Endothelial cell (in vitro differentiated cells): ENCODE measurements around the gene FMO1. TPM values are rescaled to one million over a fixed set of nuclear protein-coding genes. Genes with fewer than 3 reads are reported as not detected.
"Not testable (repeated sequence)": the region's sequence is repeated elsewhere in the genome, so short reads cannot be mapped to it uniquely, and the experiment has no call there.

Experiments used
- DNase-seq: peaks from one replicate; pipeline ENCODE4 v3.0.0; 2021; ENCODE audit warnings: low spot score
- H3K27ac Mint-ChIP-seq: one replicate; pipeline ENCODE4 v1.8.0; 2021; ENCODE audit warnings: mixed read lengths, inconsistent platforms; ENCODE audit not compliant: unreplicated experiment
- H3K27me3 Mint-ChIP-seq: one replicate; pipeline ENCODE4 v1.8.0; 2021; ENCODE audit warnings: mild to moderate bottlenecking, moderate library complexity, mixed read lengths, inconsistent platforms; ENCODE audit not compliant: unreplicated experiment
- H3K36me3 Mint-ChIP-seq: one replicate; pipeline ENCODE4 v1.8.0; 2021; ENCODE audit warnings: mild to moderate bottlenecking, low read depth, mixed read lengths, inconsistent platforms; ENCODE audit not compliant: unreplicated experiment
- H3K4me1 Mint-ChIP-seq: one replicate; pipeline ENCODE4 v1.8.0; 2021; ENCODE audit warnings: mild to moderate bottlenecking, mixed read lengths, inconsistent platforms; ENCODE audit not compliant: unreplicated experiment
- H3K4me3 Mint-ChIP-seq: one replicate; pipeline ENCODE4 v1.8.0; 2021; ENCODE audit warnings: mild to moderate bottlenecking, mixed read lengths, inconsistent platforms; ENCODE audit not compliant: unreplicated experiment
- H3K9me3 Mint-ChIP-seq: one replicate; pipeline ENCODE4 v1.8.0; 2021; ENCODE audit warnings: mixed read lengths, inconsistent platforms; ENCODE audit not compliant: unreplicated experiment
- CTCF ChIP-seq: fragments of 200-600 bp; sonication (generic); IDR thresholded peaks from one replicate; pipeline ENCODE4 v1.5.0; 2021; ENCODE audit warnings: antibody characterized with exemption; ENCODE audit not compliant: unreplicated experiment
- total RNA-seq: library from RNA; stranded (reverse); fragmentation: NEBNext Ultra II Directional; extraction: Animal tissue kit (Norgen Biotek cat#: 25700); gene quantifications from one replicate; pipeline ENCODE4 v1.2.1, GENCODE V29; 2021; ENCODE audit not compliant: unreplicated experiment

Gene FMO1
- total RNA-seq, 1 donor from 2014 or later, result not detected

- H3K36me3 Mint-ChIP-seq, result no peaks in the 10 kb centered on the region
- H3K4me1 Mint-ChIP-seq, result no peaks in the 10 kb centered on the region
- H3K27ac Mint-ChIP-seq, result no peak overlapping the region
- TF ChIP-seq CTCF, result no peak
- no peaks in the 10 kb centered on the region for H3K27me3 Mint-ChIP-seq
- no peaks in the 10 kb centered on the region for H3K9me3 Mint-ChIP-seq
- H3K4me3 Mint-ChIP-seq, result no peak overlapping the region
- no peak for DNase-seq
These were observed 37.9 kb downstream of the FMO1 start for GRCh38 chr1:171286032-171286705.

GRCh38 chr1:171290621-171291020 is 42.3 kb downstream of the FMO1 start:
- no peak overlapping the region for H3K27ac Mint-ChIP-seq
- H3K27me3 Mint-ChIP-seq, result no peaks in the 10 kb centered on the region
- H3K36me3 Mint-ChIP-seq, result no peaks in the 10 kb centered on the region
- no peak for DNase-seq
- H3K4me1 Mint-ChIP-seq, result peaks cover 25% of the 10 kb centered on the region
- no peak for TF ChIP-seq CTCF
- H3K4me3 Mint-ChIP-seq, result no peak overlapping the region
- no peaks in the 10 kb centered on the region for H3K9me3 Mint-ChIP-seq

GRCh38 chr1:171292799-171293198 is 44.5 kb downstream of the FMO1 start:
- H3K4me1 Mint-ChIP-seq, result peaks cover 25% of the 10 kb centered on the region
- no peak overlapping the region for H3K4me3 Mint-ChIP-seq
- DNase-seq, result no peak
- H3K9me3 Mint-ChIP-seq, result no peaks in the 10 kb centered on the region
- H3K27me3 Mint-ChIP-seq, result no peaks in the 10 kb centered on the region
- no peak overlapping the region for H3K27ac Mint-ChIP-seq
- TF ChIP-seq CTCF, result no peak
- no peaks in the 10 kb centered on the region for H3K36me3 Mint-ChIP-seq

GRCh38 chr1:171295383-171295782 is 47.1 kb downstream of the FMO1 start:
- peaks cover 25% of the 10 kb centered on the region for H3K4me1 Mint-ChIP-seq
- not testable (repeated sequence) for DNase-seq, H3K27ac Mint-ChIP-seq

GRCh38 chr1:171295821-171296220 is 47.5 kb downstream of the FMO1 start:
- H3K36me3 Mint-ChIP-seq, result no peaks in the 10 kb centered on the region
- peaks cover 25% of the 10 kb centered on the region for H3K4me1 Mint-ChIP-seq
- no peak overlapping the region for H3K27ac Mint-ChIP-seq
- H3K9me3 Mint-ChIP-seq, result no peaks in the 10 kb centered on the region
- no peak for DNase-seq
- H3K27me3 Mint-ChIP-seq, result no peaks in the 10 kb centered on the region
- no peak for TF ChIP-seq CTCF
- no peak overlapping the region for H3K4me3 Mint-ChIP-seq

More at GRCh38 chr1:171295383-171295782, 47.1 kb downstream of the FMO1 start:
- not testable (repeated sequence) for H3K4me3 Mint-ChIP-seq, H3K27me3 Mint-ChIP-seq, H3K36me3 Mint-ChIP-seq, H3K9me3 Mint-ChIP-seq
